OCI-LY7 (cell line): ENCODE data around the gene TAOK1.

Experiments used
- CTCF ChIP-seq: fragments of 200-600 bp; sonication (generic); conservative IDR thresholded peaks from 2 replicates; pipeline ENCODE4 v1.5.1; 2014; ENCODE audit warnings: mild to moderate bottlenecking, antibody characterized with exemption, low read length, moderate library complexity, mixed read lengths
- EZH2phosphoT487 ChIP-seq: fragments of 200-600 bp; sonication (generic); IDR thresholded peaks from 2 replicates; pipeline ENCODE4 v1.6.1; 2018; ENCODE audit warnings: low read depth, borderline replicate concordance, mild to moderate bottlenecking, mixed run types, antibody characterized with exemption, low read length, moderate library complexity, mixed read lengths

- no peak for TF ChIP-seq CTCF
- TF ChIP-seq EZH2phosphoT487 = no peak
Measured at GRCh38 chr17:29566473-29567303, 176.5 kb downstream of the TAOK1 start, which contains the start of gene ABHD15.
